B cell (primary cell): ENCODE data around the gene LRG1. TPM values are rescaled to one million over a fixed set of nuclear protein-coding genes. Genes with fewer than 3 reads are reported as not detected.

Source experiments
- ATAC-seq: fragments of 200-7000 bp; cut with Tn5 transposase; one replicate; pipeline ENCODE4 v1.10.0; 2021; ENCODE audit warnings: low read depth, mild to moderate bottlenecking, moderate number of reproducible peaks, moderate library complexity
- CTCF ChIA-PET: fragments of 350-600 bp; sonication (Branson Sonifier 250); formaldehyde crosslinking; loops from one replicate; lab custom pipeline; 2021; ENCODE audit warnings: antibody characterized with exemption, inconsistent platforms; lab: Charles Lee
- POLR2A ChIA-PET: fragments of 350-600 bp; sonication (Branson Sonifier 250); formaldehyde crosslinking; loops from one replicate; lab custom pipeline; 2021; ENCODE audit warnings: antibody characterized with exemption; lab: Charles Lee
- DNase-seq: peaks from one replicate; pipeline ENCODE4 v3.0.0; 2013
- H2AFZ ChIP-seq: 2 replicates; pipeline ENCODE4 v1.6.1; 2012; ENCODE audit warnings: mild to moderate bottlenecking, low read depth, low read length; ENCODE audit not compliant: insufficient read depth, poor library complexity, severe bottlenecking
- H3K27ac ChIP-seq, 2 donors: 1 replicate in 1 of 2; 2 replicates in 1 of 2; pipeline ENCODE4 v1.5.1; 2012 to 2013; ENCODE audit warnings: low read length in 2 of 2, mild to moderate bottlenecking in 2 of 2, moderate library complexity in 1 of 2
- H3K27me3 ChIP-seq, 4 experiments: fragments of 200-600 bp in 1 of 4; sonication (generic) in 1 of 4; replicated peaks in 1 of 4; 1 replicate in 2 of 4; 2 replicates in 2 of 4; pipeline versions ENCODE4 v1.6.1 to v1.7.0; 2013 to 2016; ENCODE audit warnings: low read length in 3 of 4, mild to moderate bottlenecking in 2 of 4, mixed read lengths in 1 of 4, moderate library complexity in 1 of 4; ENCODE audit not compliant: insufficient read depth in 4 of 4, control insufficient read depth in 3 of 4; ENCODE audit errors: control extremely low read depth in 1 of 4
- H3K36me3 ChIP-seq, 2 experiments: replicated peaks in 1 of 2; 1 replicate in 1 of 2; 2 replicates in 1 of 2; pipeline versions ENCODE4 v1.6.1 to v1.7.1; 2013; ENCODE audit warnings: low read length in 1 of 2; ENCODE audit not compliant: insufficient read depth in 2 of 2, control insufficient read depth in 1 of 2; ENCODE audit errors: control extremely low read depth in 1 of 2, extremely low read depth in 1 of 2
- H3K4me1 ChIP-seq, 2 donors: fragments of 200-600 bp in 1 of 2; sonication (generic) in 1 of 2; 1 replicate in 1 of 2; 2 replicates in 1 of 2; pipeline versions ENCODE4 v1.5.1 to v1.6.1; 2013 to 2017; ENCODE audit warnings: low read length in 2 of 2; ENCODE audit not compliant: control insufficient read depth in 2 of 2, insufficient read depth in 2 of 2
- H3K4me2 ChIP-seq: replicated peaks from 2 replicates; pipeline ENCODE3; 2012; ENCODE audit warnings: mild to moderate bottlenecking, low read depth, low read length; ENCODE audit not compliant: poor library complexity, severe bottlenecking
- H3K4me3 ChIP-seq, 5 experiments: fragments of 200-600 bp in 1 of 5; sonication (generic) in 1 of 5; 1 replicate in 3 of 5; 2 replicates in 2 of 5; pipeline versions ENCODE4 v1.5.1 to v1.7.0; 2011 to 2016; ENCODE audit warnings: low read length in 4 of 5, mild to moderate bottlenecking in 4 of 5, low read depth in 2 of 5, control low read depth in 1 of 5, moderate library complexity in 1 of 5; ENCODE audit not compliant: insufficient read depth in 1 of 5; ENCODE audit errors: control extremely low read depth in 1 of 5, extremely low read depth in 1 of 5
- H3K79me2 ChIP-seq: fragments of 200-600 bp; sonication (generic); one replicate; pipeline ENCODE4 v1.6.0; 2016; ENCODE audit warnings: low read length; ENCODE audit not compliant: control insufficient read depth, insufficient read depth
- H3K9ac ChIP-seq: fragments of 200-600 bp; sonication (generic); 2 replicates; pipeline ENCODE4 v1.6.1; 2017; ENCODE audit warnings: mild to moderate bottlenecking, low read length, moderate library complexity
- H3K9me3 ChIP-seq, 3 donors: one replicate each; pipeline versions ENCODE4 v1.6.1 to v1.7.1; 2013; ENCODE audit warnings: low read length in 2 of 3; ENCODE audit not compliant: control insufficient read depth in 2 of 3, insufficient read depth in 1 of 3; ENCODE audit errors: control extremely low read depth in 1 of 3
- H4K20me1 ChIP-seq: 2 replicates; pipeline ENCODE4 v1.6.0; 2012; ENCODE audit warnings: mild to moderate bottlenecking, low read length; ENCODE audit not compliant: insufficient read depth, control insufficient read depth, poor library complexity, severe bottlenecking
- H3K27ac Mint-ChIP-seq: one replicate; pipeline ENCODE4 v1.8.0; 2021; ENCODE audit warnings: mixed read lengths
- H3K27me3 Mint-ChIP-seq: one replicate; pipeline ENCODE4 v1.8.0; 2021; ENCODE audit warnings: mixed read lengths
- H3K4me1 Mint-ChIP-seq: one replicate; pipeline ENCODE4 v1.8.0; 2021; ENCODE audit warnings: mixed read lengths
- H3K4me3 Mint-ChIP-seq: one replicate; pipeline ENCODE4 v1.8.0; 2021; ENCODE audit warnings: mixed read lengths
- H3K9me3 Mint-ChIP-seq: one replicate; pipeline ENCODE4 v1.8.0; 2022; ENCODE audit warnings: mixed read lengths; ENCODE audit not compliant: insufficient read depth
- CTCF ChIP-seq: fragments of 200-600 bp; IDR thresholded peaks from one replicate; pipeline ENCODE4 v1.8.0; 2022; ENCODE audit warnings: antibody characterized with exemption, mild to moderate bottlenecking
- EZH2 ChIP-seq: IDR thresholded peaks from 2 replicates; pipeline ENCODE4 v1.6.1; 2012; ENCODE audit warnings: borderline replicate concordance, low read depth, mild to moderate bottlenecking, moderate library complexity, low read length; ENCODE audit not compliant: insufficient read depth, poor library complexity, severe bottlenecking
- WGBS: methylation state at CpG from one replicate; pipeline ENCODE4 v1.1.5; 2013; ENCODE audit warnings: missing lambda C conversion rate; ENCODE audit not compliant: insufficient coverage; 5-methylcytosine and 5-hydroxymethylcytosine counted together
- intact Hi-C: fragments of 100-400 bp; cut with micrococcal nuclease; formaldehyde crosslinking; loops from one replicate; pipeline ENCODE4 v1.10.0; 2022
- polyA plus RNA-seq: library from polyadenylated mRNA; depleted of rRNA; stranded (reverse); fragments of >200 nt; gene quantifications from 2 replicates; pipeline ENCODE4 v1.2.3, GENCODE V29; 2012
- total RNA-seq, 2 donors: library from RNA; stranded (reverse); fragments of 120-200 nt in 1 of 2; gene quantifications; 1 replicate in 1 of 2; 2 replicates in 1 of 2; pipeline versions ENCODE4 v1.2.3 to v1.2.4, GENCODE V29; 2013 to 2022

The LRG1 gene
- total and polyA plus RNA-seq, 2 donors (not counting 1 experiment from before 2014, with no cell fraction given): 0.21 to 0.27 TPM

GRCh38 chr19:4518345-4519171 is 21.3 kb downstream of the LRG1 start, which contains the start of gene PLIN4:
TSS of gene PLIN4 (minus strand) at chr19:4518486. CDS start at chr19:4518272, 214 bp downstream.
- Histone ChIP-seq H3K79me2 (no peaks in the 10 kb centered on the region), H3K4me2 (no peak within 1 kb of the TSS), H3K36me3 (no peaks in the 10 kb centered on the region), H3K4me3 (no peak within 1 kb of the TSS), H3K9me3 (peaks cover 0 to 14% (median 0%) of the 10 kb centered on the region in 3 donors), H3K27ac (no peak within 1 kb of the TSS), H3K9ac (no peak within 1 kb of the TSS), H2AFZ (no peak within 1 kb of the TSS), H3K4me1 (no peaks in the 10 kb centered on the region), H3K27me3 (peaks cover 0 to 2% (median 0%) of the 10 kb centered on the region in 4 experiments), H4K20me1 (no peaks in the 10 kb centered on the region)
- intact Hi-C loops: no loop called here
- WGBS: 85% methylated on average over 30 of the region's 34 CpGs
- POLR2A ChIA-PET: no interaction called here
- CTCF ChIA-PET: no interaction called here
- H3K27ac Mint-ChIP-seq: no peak within 1 kb of the TSS
- H3K4me1 Mint-ChIP-seq: no peaks in the 10 kb centered on the region
- no peaks in the 10 kb centered on the region for H3K9me3 Mint-ChIP-seq
- no peak for ATAC-seq
- H3K27me3 Mint-ChIP-seq: peaks cover 3% of the 10 kb centered on the region
- DNase-seq: no peak
- H3K4me3 Mint-ChIP-seq: no peak within 1 kb of the TSS
- TF ChIP-seq CTCF (no peak), EZH2 (no peak)

GRCh38 chr19:4517451-4518057 is 22.3 kb downstream of the LRG1 start:
- Histone ChIP-seq H3K36me3 (no peaks in the 10 kb centered on the region), H4K20me1 (no peaks in the 10 kb centered on the region), H3K4me2 (no peak overlapping the region), H3K4me1 (no peaks in the 10 kb centered on the region), H3K9ac (no peak overlapping the region), H3K27me3 (peaks cover 0 to 2% (median 0%) of the 10 kb centered on the region in 4 experiments), H3K4me3 (no peak overlapping the region), H2AFZ (no peak overlapping the region), H3K27ac (no peak overlapping the region), H3K79me2 (no peaks in the 10 kb centered on the region), H3K9me3 (peaks cover 0 to 14% (median 0%) of the 10 kb centered on the region in 3 donors)
- Mint-ChIP-seq H3K9me3 (no peaks in the 10 kb centered on the region), H3K4me3 (no peak overlapping the region), H3K4me1 (no peaks in the 10 kb centered on the region), H3K27ac (no peak overlapping the region), H3K27me3 (peaks cover 3% of the 10 kb centered on the region)
- no peak for TF ChIP-seq CTCF
- TF ChIP-seq EZH2: no peak
- CTCF ChIA-PET: interaction anchor here (0.8 to 1.5 kb wide), 2 partner anchors 9 to 153 kb away, joined by 3 read pairs; partner anchors contain the start of gene MYDGF
- 84% methylated on average over 24 of the region's 24 CpGs for WGBS
- ATAC-seq (no peak), DNase-seq (no peak)
- POLR2A ChIA-PET: no interaction called here
- intact Hi-C loops: no loop called here
